RWPE2 (cell line): ENCODE data around the gene B3GLCT.

Source experiments
- ATAC-seq: fragments of 200-7000 bp; cut with Tn5 transposase; 3 replicates; pipeline ENCODE4 v1.9.1; 2021; ENCODE audit warnings: low read depth
- DNase-seq: peaks from one replicate; pipeline ENCODE4 v3.0.0-alpha.2; 2020; ENCODE audit warnings: low spot score
- H3K27ac ChIP-seq: fragments of 450-650 bp; 2 replicates; pipeline ENCODE4 v1.5.1; 2017; ENCODE audit warnings: mild to moderate bottlenecking; ENCODE audit not compliant: poor library complexity, severe bottlenecking
- H3K27me3 ChIP-seq: fragments of 250-450 bp; sonication (Bioruptor Pico); 2 replicates; pipeline ENCODE4 v1.5.1; 2021; ENCODE audit warnings: mild to moderate bottlenecking, moderate library complexity; ENCODE audit not compliant: insufficient read depth, poor library complexity, severe bottlenecking
- H3K36me3 ChIP-seq: fragments of 250-450 bp; sonication (Bioruptor Pico); 2 replicates; pipeline ENCODE4 v1.5.1; 2020; ENCODE audit warnings: low read depth, mild to moderate bottlenecking, moderate library complexity
- H3K4me1 ChIP-seq: fragments of 250-450 bp; sonication (Bioruptor Pico); 2 replicates; pipeline ENCODE4 v1.5.1; 2021; ENCODE audit warnings: mild to moderate bottlenecking, moderate library complexity; ENCODE audit not compliant: insufficient read depth, poor library complexity, severe bottlenecking
- H3K4me3 ChIP-seq: fragments of 250-450 bp; sonication (Bioruptor Pico); 2 replicates; pipeline ENCODE4 v1.5.1; 2021; ENCODE audit warnings: mild to moderate bottlenecking, moderate library complexity; ENCODE audit not compliant: severe bottlenecking
- H3K9me3 ChIP-seq: fragments of 250-450 bp; sonication (Bioruptor Pico); 2 replicates; pipeline ENCODE4 v1.5.1; 2021; ENCODE audit warnings: mild to moderate bottlenecking, moderate library complexity; ENCODE audit not compliant: severe bottlenecking
- TF ChIP-seq, protein P1 (sequence below): fragments of 450-650 bp; IDR thresholded peaks from one replicate; pipeline ENCODE4 v1.5.1; 2017; ENCODE audit warnings: mild to moderate bottlenecking, moderate library complexity; ENCODE audit not compliant: poor library complexity, severe bottlenecking

The B3GLCT gene

DNA sequence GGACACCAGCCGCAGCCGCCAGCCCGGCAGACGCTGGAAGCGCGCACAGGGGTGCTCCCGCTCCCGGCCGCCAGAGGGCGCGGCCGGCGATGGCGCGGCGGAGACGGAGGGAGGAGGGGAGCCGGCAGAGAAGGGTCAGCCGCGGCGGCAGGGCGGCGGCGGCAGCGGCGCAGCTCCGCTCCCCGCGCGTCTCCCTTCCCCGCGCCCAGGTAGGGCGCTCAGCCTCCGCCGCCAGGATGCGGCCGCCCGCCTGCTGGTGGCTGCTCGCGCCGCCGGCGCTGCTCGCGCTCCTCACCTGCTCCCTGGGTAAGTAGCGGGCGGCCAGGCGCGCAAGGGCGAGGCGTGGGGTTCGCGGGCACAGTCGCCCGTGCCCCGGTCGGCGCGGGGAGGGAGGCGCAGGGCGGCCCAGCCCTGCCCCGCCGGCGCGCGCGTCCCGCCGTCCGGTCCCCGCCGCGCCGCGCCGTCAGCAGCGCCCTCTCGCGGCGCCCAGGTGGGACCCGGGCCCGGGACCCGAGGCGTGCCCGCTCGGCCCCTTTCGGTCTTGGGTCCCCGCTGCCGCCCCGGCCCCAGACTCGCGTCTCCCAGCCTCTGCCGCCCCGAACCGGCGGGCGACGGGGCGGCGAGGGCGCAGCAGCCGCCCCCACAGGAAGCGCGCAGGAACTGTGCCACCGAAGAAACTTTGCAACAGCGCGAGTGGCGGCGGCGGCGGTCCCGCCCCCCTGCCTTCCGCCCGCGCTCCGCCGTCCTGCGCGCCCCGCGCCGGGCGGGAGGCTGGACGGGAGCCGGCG is at the start of gene B3GLCT:
Gene B3GLCT, plus strand, starts transcription at position 127 of the 788 bp plus-strand sequence. Its CDS starts 110 bp downstream, at position 237.
- no peak for DNase-seq
- TF ChIP-seq, protein P1, sequence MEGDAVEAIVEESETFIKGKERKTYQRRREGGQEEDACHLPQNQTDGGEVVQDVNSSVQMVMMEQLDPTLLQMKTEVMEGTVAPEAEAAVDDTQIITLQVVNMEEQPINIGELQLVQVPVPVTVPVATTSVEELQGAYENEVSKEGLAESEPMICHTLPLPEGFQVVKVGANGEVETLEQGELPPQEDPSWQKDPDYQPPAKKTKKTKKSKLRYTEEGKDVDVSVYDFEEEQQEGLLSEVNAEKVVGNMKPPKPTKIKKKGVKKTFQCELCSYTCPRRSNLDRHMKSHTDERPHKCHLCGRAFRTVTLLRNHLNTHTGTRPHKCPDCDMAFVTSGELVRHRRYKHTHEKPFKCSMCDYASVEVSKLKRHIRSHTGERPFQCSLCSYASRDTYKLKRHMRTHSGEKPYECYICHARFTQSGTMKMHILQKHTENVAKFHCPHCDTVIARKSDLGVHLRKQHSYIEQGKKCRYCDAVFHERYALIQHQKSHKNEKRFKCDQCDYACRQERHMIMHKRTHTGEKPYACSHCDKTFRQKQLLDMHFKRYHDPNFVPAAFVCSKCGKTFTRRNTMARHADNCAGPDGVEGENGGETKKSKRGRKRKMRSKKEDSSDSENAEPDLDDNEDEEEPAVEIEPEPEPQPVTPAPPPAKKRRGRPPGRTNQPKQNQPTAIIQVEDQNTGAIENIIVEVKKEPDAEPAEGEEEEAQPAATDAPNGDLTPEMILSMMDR: peak; percentile 90
- Histone ChIP-seq H3K4me3 (peak within 1 kb of the TSS; percentile 98), H3K9me3 (no peaks in the 10 kb centered on the region), H3K27ac (peak within 1 kb of the TSS; percentile 75), H3K4me1 (peaks cover 7% of the 10 kb centered on the region), H3K36me3 (no peaks in the 10 kb centered on the region), H3K27me3 (no peaks in the 10 kb centered on the region)
- ATAC-seq: peak; percentile 89

DNA sequence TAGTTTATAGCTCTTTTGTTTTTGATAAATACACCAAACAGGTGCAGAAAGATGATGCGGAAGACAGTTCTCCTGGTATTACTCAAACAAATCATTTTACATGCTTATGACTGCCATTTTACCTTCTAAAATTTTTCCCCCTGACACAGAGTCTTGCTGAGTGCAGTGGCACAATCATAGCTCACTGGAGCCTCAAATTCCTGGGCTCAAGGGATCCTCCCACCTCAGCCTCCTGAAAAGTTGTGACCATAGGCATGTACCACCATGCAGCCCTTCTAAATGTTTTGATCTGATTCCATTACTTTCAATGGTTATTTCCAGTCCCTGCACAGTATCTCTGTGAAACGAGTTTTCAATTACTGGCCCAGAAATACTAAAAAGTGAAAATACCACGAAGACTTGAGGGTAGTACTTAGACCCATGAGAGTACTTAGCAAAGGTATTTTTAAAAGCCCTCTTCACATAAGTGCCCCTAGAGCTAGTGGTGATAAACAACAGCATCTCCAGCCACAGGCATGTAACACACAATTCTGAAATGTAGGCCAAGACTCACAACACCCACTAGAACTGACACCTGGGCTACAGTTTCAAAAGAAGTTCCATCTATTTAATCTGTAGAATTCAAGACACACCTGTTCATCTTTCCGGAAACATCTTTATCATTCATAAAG is 49.3 kb upstream of the B3GLCT start:
- no peaks in the 10 kb centered on the region for H3K4me1 ChIP-seq
- no peak for ATAC-seq
- H3K9me3 ChIP-seq: no peaks in the 10 kb centered on the region
- no peak for DNase-seq
- H3K27ac ChIP-seq: no peak overlapping the region
- peaks cover 100% of the 10 kb centered on the region for H3K36me3 ChIP-seq
- no peaks in the 10 kb centered on the region for H3K27me3 ChIP-seq
- H3K4me3 ChIP-seq: no peak overlapping the region
- TF ChIP-seq, protein P1: no peak

DNA sequence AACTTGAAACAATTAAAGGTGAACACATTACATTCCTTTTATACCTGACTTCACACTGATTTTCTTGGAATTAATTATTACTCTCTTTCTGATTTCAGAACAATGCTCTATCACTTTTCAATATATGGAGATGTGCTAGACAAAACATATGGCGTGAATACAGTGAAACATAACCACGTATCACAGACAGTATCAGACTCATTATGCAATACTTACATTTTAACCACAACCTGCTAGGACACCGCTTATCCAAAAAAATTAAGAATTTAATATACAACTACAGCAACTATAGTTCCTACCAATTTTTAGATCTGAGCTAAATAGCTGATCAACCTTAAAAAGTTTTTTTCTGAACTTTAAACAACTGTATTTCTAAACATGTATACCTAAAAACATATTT is 47.9 kb upstream of the B3GLCT start:
- TF ChIP-seq, protein P1: no peak
- Histone ChIP-seq H3K4me1 (no peaks in the 10 kb centered on the region), H3K27ac (no peak overlapping the region), H3K9me3 (no peaks in the 10 kb centered on the region), H3K27me3 (no peaks in the 10 kb centered on the region), H3K4me3 (no peak overlapping the region), H3K36me3 (peaks cover 97% of the 10 kb centered on the region)
- DNase-seq (no peak), ATAC-seq (no peak)

DNA sequence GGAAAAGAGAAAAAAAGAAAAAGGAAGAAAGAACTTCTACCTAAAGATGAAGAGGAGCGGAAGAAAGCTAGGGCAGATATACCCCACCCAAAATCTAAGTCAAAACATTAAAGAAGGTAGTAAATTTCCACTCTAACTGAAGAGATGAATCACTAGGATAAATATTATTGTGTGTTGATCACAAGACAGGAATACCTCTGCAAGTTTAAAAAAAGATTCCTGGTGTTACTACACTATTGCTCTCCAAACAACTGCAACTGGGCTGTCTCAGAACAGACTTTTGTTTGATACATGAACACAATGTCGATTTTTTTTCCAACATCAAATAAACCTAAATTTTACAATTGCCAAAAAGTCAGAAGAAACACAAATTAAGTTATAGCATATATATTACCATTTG is 44.8 kb upstream of the B3GLCT start:
- Histone ChIP-seq H3K27me3 (no peaks in the 10 kb centered on the region), H3K27ac (no peak overlapping the region), H3K9me3 (no peaks in the 10 kb centered on the region), H3K4me1 (peaks cover 10% of the 10 kb centered on the region), H3K4me3 (no peak overlapping the region), H3K36me3 (peaks cover 85% of the 10 kb centered on the region)
- no peak for DNase-seq
- TF ChIP-seq, protein P1: no peak
- ATAC-seq: no peak
